Activated T-cell treated with anti-CD3 and anti-CD28 coated beads, Interleukin-2, amount 50 U/mL, for 72 hours (primary cell): ENCODE results near the gene MEMO1. TPM values are rescaled to one million over a fixed set of nuclear protein-coding genes. Genes with fewer than 3 reads are reported as not detected.

Source experiments
- ATAC-seq, 2 donors: fragments of 150-1000 bp; cut with Tn5 transposase; replicated peaks in 1 of 2; 2 replicates each; pipeline ENCODE4 v1.10.0; 2021; ENCODE audit warnings: moderate library complexity in 2 of 2, mild to moderate bottlenecking in 1 of 2
- DNase-seq, 2 donors: peaks; one replicate each; pipeline ENCODE4 v3.0.0; 2021 to 2022; ENCODE audit warnings: mixed read lengths in 1 of 2
- H3K27ac Mint-ChIP-seq: one replicate; pipeline ENCODE4 v1.8.0; 2022; ENCODE audit warnings: mild to moderate bottlenecking, moderate library complexity, mixed read lengths
- H3K27me3 Mint-ChIP-seq: one replicate; pipeline ENCODE4 v1.8.0; 2022; ENCODE audit warnings: low read depth, mixed read lengths
- H3K36me3 Mint-ChIP-seq, 2 donors: one replicate each; pipeline ENCODE4 v1.8.0; 2022; ENCODE audit warnings: mixed read lengths in 2 of 2, mild to moderate bottlenecking in 1 of 2; ENCODE audit not compliant: insufficient read depth in 2 of 2
- H3K4me1 Mint-ChIP-seq: one replicate; pipeline ENCODE4 v1.8.0; 2022; ENCODE audit warnings: low read depth, mixed read lengths
- H3K4me3 Mint-ChIP-seq, 2 donors: one replicate each; pipeline ENCODE4 v1.8.0; 2022; ENCODE audit warnings: mild to moderate bottlenecking in 2 of 2, mixed read lengths in 2 of 2, moderate library complexity in 2 of 2
- H3K9me3 Mint-ChIP-seq, 2 donors: one replicate each; pipeline ENCODE4 v1.8.0; 2022; ENCODE audit warnings: mixed read lengths in 2 of 2
- total RNA-seq, 2 donors: library from RNA; stranded (reverse); gene quantifications; one replicate each; pipeline ENCODE4 v1.2.3, GENCODE V29; 2022

Gene MEMO1
- total RNA-seq, 2 donors from 2014 or later: 45.9 to 47.7 TPM

GRCh38 chr2:32009516-32010256 is 1.1 kb downstream of the MEMO1 start:
- Mint-ChIP-seq H3K4me1 (peaks cover 63% of the 10 kb centered on the region), H3K4me3 (peak overlapping the region; percentile 95 to 97), H3K27me3 (no peaks in the 10 kb centered on the region), H3K27ac (peak overlapping the region; percentile 92), H3K9me3 (no peaks in the 10 kb centered on the region), H3K36me3 (peaks cover 0 to 12% of the 10 kb centered on the region in 2 donors)
- DNase-seq (peak; percentile 50), ATAC-seq (peak; percentile 7 to 16)

- peak overlapping the region; percentile 92 for H3K27ac Mint-ChIP-seq
- H3K27me3 Mint-ChIP-seq: no peaks in the 10 kb centered on the region
- ATAC-seq (no peak), DNase-seq (peak; percentile 16 to 27)
- peak overlapping the region; percentile 95 to 97 for H3K4me3 Mint-ChIP-seq
- no peaks in the 10 kb centered on the region for H3K9me3 Mint-ChIP-seq
- H3K36me3 Mint-ChIP-seq: peaks cover 0 to 12% of the 10 kb centered on the region in 2 donors
- peaks cover 70% of the 10 kb centered on the region for H3K4me1 Mint-ChIP-seq
Measured at GRCh38 chr2:32008805-32009515, 1.8 kb downstream of the MEMO1 start.

- H3K4me3 Mint-ChIP-seq: peak overlapping the region in 1 of 2 donors; percentile 51
- H3K4me1 Mint-ChIP-seq: peaks cover 59% of the 10 kb centered on the region
- peak overlapping the region; percentile 31 for H3K27ac Mint-ChIP-seq
Measured at GRCh38 chr2:32007121-32007391, 3.8 kb downstream of the MEMO1 start.

GRCh38 chr2:32005371-32005976 is 5.3 kb downstream of the MEMO1 start:
- ATAC-seq (no peak), DNase-seq (no peak)
- no peak overlapping the region for H3K27ac Mint-ChIP-seq
- H3K4me3 Mint-ChIP-seq: peak overlapping the region in 1 of 2 donors; percentile 1
- peaks cover 0 to 12% of the 10 kb centered on the region in 2 donors for H3K36me3 Mint-ChIP-seq
- H3K27me3 Mint-ChIP-seq: no peaks in the 10 kb centered on the region
- no peaks in the 10 kb centered on the region for H3K9me3 Mint-ChIP-seq
- H3K4me1 Mint-ChIP-seq: peaks cover 50% of the 10 kb centered on the region

More at GRCh38 chr2:32007121-32007391, 3.8 kb downstream of the MEMO1 start:
- no peak for DNase-seq
- no peaks in the 10 kb centered on the region for H3K27me3 Mint-ChIP-seq
- peaks cover 0 to 12% of the 10 kb centered on the region in 2 donors for H3K36me3 Mint-ChIP-seq
- no peak for ATAC-seq
- H3K9me3 Mint-ChIP-seq: no peaks in the 10 kb centered on the region

GRCh38 chr2:32003791-32004190 is 7.0 kb downstream of the MEMO1 start:
- H3K4me1 Mint-ChIP-seq: peaks cover 64% of the 10 kb centered on the region
- no peak overlapping the region for H3K27ac Mint-ChIP-seq
- H3K36me3 Mint-ChIP-seq: peaks cover 0 to 12% of the 10 kb centered on the region in 2 donors
- ATAC-seq (no peak), DNase-seq (no peak)
- no peaks in the 10 kb centered on the region for H3K9me3 Mint-ChIP-seq
- no peaks in the 10 kb centered on the region for H3K27me3 Mint-ChIP-seq
- no peak overlapping the region for H3K4me3 Mint-ChIP-seq

- H3K4me3 Mint-ChIP-seq: no peak overlapping the region
- no peak for ATAC-seq
- peaks cover 0 to 11% of the 10 kb centered on the region in 2 donors for H3K36me3 Mint-ChIP-seq
- H3K9me3 Mint-ChIP-seq: no peaks in the 10 kb centered on the region
- H3K4me1 Mint-ChIP-seq: peaks cover 62% of the 10 kb centered on the region
- no peak overlapping the region for H3K27ac Mint-ChIP-seq
- DNase-seq: no peak
- no peaks in the 10 kb centered on the region for H3K27me3 Mint-ChIP-seq
Measured at GRCh38 chr2:32002406-32002805, 8.4 kb downstream of the MEMO1 start.

GRCh38 chr2:31999438-31999837 is 11.4 kb downstream of the MEMO1 start:
- H3K9me3 Mint-ChIP-seq: no peaks in the 10 kb centered on the region
- no peaks in the 10 kb centered on the region for H3K27me3 Mint-ChIP-seq
- peaks cover 53% of the 10 kb centered on the region for H3K4me1 Mint-ChIP-seq
- H3K27ac Mint-ChIP-seq: no peak overlapping the region
- H3K36me3 Mint-ChIP-seq: no peaks in the 10 kb centered on the region
- DNase-seq (no peak), ATAC-seq (no peak)
- H3K4me3 Mint-ChIP-seq: no peak overlapping the region

- Mint-ChIP-seq H3K4me3 (peak overlapping the region in 1 of 2 donors; percentile 15), H3K27me3 (no peaks in the 10 kb centered on the region), H3K27ac (peak overlapping the region; percentile 9), H3K9me3 (no peaks in the 10 kb centered on the region), H3K4me1 (peaks cover 48% of the 10 kb centered on the region), H3K36me3 (no peaks in the 10 kb centered on the region)
- ATAC-seq: peak in 1 of 2 donors; percentile 60
- DNase-seq: no peak
Measured at GRCh38 chr2:31998731-31999383, 12.0 kb downstream of the MEMO1 start.

- DNase-seq (no peak), ATAC-seq (peak; percentile 44 to 64)
- no peaks in the 10 kb centered on the region for H3K9me3 Mint-ChIP-seq
- H3K27ac Mint-ChIP-seq: peak overlapping the region; percentile 69
- H3K4me3 Mint-ChIP-seq: peak overlapping the region in 1 of 2 donors; percentile 60
- no peaks in the 10 kb centered on the region for H3K27me3 Mint-ChIP-seq
- peaks cover 57% of the 10 kb centered on the region for H3K4me1 Mint-ChIP-seq
- no peaks in the 10 kb centered on the region for H3K36me3 Mint-ChIP-seq
Measured at GRCh38 chr2:31997653-31998052, 13.2 kb downstream of the MEMO1 start.

- H3K27ac Mint-ChIP-seq: no peak overlapping the region
- DNase-seq: no peak
Measured at GRCh38 chr2:31996571-31997150, 14.1 kb downstream of the MEMO1 start.

GRCh38 chr2:31992934-31993333 is 17.9 kb downstream of the MEMO1 start:
- ATAC-seq: no peak
- H3K27me3 Mint-ChIP-seq: no peaks in the 10 kb centered on the region
- peaks cover 0 to 3% of the 10 kb centered on the region in 2 donors for H3K36me3 Mint-ChIP-seq
- DNase-seq: no peak
- no peak overlapping the region for H3K4me3 Mint-ChIP-seq
- H3K27ac Mint-ChIP-seq: no peak overlapping the region
- no peaks in the 10 kb centered on the region for H3K9me3 Mint-ChIP-seq
- peaks cover 54% of the 10 kb centered on the region for H3K4me1 Mint-ChIP-seq

More at GRCh38 chr2:31996571-31997150, 14.1 kb downstream of the MEMO1 start:
- no peak for ATAC-seq
- Mint-ChIP-seq H3K4me1 (peaks cover 62% of the 10 kb centered on the region), H3K9me3 (no peaks in the 10 kb centered on the region), H3K4me3 (no peak overlapping the region), H3K36me3 (no peaks in the 10 kb centered on the region), H3K27me3 (no peaks in the 10 kb centered on the region)

GRCh38 chr2:31992025-31992579 is 18.7 kb downstream of the MEMO1 start:
- Mint-ChIP-seq H3K27me3 (no peaks in the 10 kb centered on the region), H3K9me3 (no peaks in the 10 kb centered on the region), H3K27ac (no peak overlapping the region), H3K4me1 (peaks cover 55% of the 10 kb centered on the region), H3K4me3 (no peak overlapping the region), H3K36me3 (peaks cover 0 to 3% of the 10 kb centered on the region in 2 donors)
- DNase-seq (no peak), ATAC-seq (no peak)
